GM18873 (cell line): Measurements from ENCODE around the gene COL2A1.

Experiments
- ATAC-seq: cut with Tn5 transposase; IDR thresholded peaks from one replicate; pipeline ENCODE4 v1.9.1; 2021; ENCODE audit warnings: mild to moderate bottlenecking, moderate library complexity, moderate number of reproducible peaks; ENCODE audit not compliant: unreplicated experiment, low FRiP score

COL2A1 gene

DNA sequence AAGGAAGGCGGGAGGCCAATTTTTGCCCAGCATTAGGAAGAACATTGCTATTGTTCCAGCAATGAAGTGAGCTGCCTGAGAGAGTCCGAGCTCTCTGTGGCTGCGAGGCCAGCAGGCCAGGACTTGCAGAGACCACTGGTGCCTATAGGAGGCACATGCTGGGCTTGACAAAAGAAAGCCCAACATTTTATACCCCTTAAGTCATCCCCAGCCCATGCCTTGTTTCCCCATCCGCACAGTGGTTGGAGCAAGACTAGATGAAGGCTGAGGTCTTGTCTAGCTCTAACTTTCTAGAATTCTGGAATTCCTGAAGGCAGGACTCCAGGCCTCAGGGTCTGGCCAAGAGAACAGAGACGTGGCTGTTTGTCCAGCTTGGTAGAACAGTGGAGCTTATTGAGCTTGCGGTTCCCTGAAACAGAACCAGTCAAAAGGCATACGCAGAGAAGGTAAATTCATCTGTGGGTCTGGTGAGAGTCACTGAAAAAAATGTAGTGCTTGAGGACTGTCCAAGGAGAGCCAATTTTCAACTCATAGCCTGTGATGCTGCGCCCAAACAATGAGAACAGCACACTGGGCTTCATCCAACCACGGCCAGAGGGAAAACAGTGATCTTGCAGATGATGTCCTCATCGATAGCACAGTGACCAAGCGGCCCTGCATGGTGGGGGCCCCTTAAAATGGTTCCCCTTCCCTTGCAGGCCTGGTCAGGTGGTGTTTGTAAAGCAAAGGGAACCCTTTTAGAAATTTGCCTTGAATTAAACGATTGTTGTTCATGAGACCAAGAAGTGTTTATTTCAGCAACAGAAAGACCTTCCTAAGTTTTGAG, 27.1 kb upstream of the COL2A1 start:
- ATAC-seq = no peak

DNA sequence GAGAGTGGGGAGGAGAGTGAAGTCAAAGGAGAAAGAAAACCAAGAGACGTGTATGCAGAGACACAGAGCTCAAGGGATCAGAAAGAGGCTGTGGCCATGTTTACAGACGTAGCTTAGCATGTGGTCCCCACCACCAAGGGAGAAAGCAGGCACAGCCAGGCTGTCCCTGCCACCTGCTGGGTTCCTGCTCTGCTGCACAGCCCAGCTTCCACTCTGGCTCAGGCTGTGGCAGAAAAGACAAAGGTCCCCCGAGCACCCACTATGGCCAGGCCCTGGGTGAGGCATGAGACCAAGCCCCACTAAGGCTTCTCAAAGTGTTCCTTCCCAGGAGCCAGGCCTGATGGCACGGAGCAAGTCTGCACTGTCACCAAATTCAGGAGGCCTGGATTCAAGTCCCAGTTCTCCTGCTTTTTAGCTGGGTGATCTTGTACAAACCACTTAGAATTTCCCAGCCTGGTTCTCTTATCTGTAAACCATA, 25.9 kb upstream of the COL2A1 start:
- ATAC-seq = no peak

- ATAC-seq = no peak
Observed at GRCh38 chr12:48029491-48030172, 25.4 kb upstream of the COL2A1 start.

DNA sequence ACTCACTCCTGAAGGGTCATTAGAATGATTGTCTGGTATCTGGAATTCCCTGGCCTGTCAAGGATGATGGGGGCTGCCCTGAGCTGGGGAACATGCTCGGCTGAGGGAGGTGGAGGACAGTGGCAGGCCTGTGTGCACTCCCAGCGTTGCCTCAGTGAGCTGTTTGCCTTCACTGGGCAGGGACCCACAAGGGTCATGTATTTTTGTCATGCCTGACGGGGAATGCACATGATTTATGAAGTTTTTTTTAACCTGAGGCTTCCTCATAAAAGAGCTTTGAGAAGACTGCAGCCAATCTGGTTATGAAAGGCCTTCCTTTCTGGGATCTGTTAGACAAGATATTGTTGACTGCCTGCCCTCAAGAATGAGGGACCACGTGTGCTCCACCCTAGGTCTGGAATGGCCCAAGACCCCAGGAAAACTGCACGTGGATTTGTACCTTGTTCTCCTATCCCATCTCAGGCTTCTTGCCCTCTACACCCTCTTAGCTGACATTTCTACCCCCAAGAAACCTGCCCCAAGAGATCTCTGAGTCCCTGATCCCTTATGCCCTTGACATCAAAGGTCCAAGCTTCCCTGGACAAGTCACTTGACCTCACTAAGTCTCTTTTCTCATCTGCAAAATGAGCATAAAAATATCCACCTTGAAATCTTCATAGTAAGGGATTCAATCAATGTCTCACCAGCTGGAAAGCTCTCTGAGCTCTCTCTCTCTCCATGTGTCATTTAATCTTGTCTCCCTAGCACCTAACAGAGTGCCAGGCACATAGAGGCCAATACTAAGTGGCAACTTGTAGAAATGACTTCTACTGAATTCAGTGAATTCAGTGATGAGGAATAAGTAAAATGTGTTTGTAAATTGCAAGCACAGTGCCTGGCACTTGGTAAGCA, 24.5 kb upstream of the COL2A1 start:
- ATAC-seq = no peak

DNA sequence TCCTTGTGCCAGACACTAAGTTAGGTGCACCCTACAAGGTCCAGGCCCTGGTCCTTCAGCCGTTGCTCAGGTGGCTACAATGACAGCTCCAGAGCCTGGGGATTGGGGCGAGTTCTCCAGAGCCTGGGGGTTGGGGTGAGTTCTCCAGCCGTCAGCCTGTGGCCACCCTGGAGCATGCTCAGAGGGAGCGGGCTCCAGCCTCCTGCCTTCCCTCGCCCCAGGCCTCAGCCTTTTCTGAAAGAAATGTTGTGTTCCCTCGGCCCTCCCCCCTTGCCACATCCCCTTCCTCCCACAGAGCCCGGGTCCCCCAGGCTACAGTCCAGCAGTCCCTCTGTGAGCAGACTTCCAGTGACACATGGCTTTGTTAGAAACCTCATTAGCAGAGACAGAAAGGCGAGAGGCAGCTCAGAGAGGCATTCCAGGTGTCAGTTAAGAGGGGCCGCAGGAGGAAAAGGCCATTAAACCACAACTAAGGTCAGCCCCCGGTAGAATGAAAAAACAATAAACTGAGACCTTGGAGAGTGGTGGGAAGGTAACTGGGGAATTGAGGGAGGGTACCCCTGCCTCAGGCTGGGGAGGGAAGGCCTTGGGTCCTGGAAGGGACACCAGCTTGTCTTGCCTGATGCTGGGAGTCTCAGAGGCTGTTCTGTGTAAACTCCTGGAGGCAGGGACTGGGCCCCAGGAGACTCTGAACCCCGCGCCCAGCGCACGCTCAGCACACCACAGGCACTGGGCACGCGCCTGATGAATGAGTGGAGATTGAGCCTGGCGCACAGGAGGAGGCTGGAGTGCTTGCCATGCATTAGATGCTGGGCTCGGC, 23.1 kb upstream of the COL2A1 start:
- ATAC-seq = no peak

DNA sequence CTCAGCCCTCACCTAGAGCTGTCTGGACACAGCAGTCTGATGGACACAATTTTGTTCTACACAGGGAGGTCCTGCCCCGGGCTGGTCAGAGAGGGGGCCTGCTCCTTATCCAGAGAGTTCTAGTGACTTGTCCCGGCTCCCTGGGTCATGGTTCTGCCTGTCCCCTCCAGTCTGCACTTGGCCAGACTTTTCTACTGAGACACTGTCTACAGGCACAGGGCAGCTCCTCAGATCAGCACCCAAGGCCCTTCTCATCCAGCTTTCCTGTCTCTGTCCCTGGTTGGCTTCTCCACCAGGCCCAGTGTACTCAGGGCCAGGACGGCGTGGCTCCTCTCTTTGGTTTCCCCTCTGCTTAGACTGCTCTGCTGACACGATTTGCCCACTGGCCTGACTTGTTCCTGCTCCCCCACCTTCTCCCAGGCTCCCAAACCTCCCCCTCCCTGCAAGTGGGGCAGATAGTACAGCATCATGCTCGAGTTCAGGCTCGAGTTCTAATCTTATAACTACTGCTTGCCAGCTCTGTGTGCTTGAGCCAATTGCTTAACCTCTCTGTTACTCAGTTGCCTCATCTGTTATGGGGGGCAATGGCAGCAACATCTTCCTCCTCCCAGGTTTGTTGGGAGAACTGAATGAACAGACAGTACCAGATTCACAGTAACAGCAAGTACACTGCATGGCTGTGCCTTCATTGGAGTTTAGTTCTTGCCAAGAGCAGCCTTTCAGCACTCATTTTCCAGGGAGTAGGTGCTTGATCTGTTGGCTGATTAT, 22.0 kb upstream of the COL2A1 start:
- ATAC-seq = no peak

GRCh38 chr12:48025281-48025680, 21.0 kb upstream of the COL2A1 start:
- no peak for ATAC-seq

- no peak for ATAC-seq
Observed at GRCh38 chr12:48024735-48025134, 20.5 kb upstream of the COL2A1 start.

DNA sequence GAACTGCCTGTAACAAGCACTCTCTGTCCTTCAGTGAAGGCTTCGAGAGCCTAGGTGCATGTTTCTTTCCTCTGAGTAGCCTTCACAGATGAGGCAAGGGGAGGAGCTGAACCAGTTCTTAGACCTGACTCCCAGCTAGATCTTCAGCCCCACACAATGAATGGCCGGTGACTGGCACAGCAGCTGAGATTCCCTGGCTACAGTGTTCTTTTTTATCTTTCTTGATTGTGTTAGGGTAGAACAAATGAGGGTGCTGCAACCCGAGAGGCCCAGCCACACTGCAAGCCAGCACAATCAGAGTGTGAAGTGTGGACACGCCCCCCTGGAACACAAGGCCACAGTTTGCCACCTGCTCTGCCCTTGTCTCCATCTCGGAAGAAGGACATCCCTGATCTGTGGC, 19.1 kb upstream of the COL2A1 start:
- no peak for ATAC-seq

DNA sequence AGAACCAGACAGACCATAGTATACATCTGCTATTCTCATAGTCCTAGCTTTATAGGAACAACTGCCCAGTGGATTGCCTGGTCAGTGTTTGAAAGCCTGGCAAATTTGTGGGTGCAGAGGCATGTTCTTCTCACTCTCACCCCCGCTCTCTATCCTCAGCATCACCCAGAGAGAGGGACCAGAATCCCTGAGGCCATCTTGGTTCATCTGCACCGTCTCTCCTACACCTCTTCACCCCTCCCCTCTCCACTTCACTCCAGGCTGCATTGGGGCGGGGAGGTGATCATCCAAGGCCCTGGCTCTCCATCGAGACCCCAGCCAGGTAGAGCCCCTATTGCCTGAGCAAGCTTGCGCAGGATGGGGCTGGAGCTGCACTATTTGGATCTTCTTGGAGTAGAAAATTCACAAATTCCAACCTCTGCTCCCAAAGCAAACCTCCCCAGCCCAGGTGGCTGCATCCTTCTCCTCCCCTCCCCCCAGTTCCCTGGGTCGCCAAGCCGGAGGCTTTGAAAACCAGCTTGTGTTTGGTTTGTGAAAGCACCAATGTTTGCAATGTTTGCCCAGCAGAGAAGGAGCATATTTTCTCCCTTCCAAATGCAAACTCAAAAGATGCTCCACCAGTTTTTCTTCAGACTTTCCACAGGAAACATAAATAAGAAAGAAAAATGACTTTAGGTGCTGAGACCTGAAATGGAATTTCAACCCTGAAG, 18.6 kb upstream of the COL2A1 start:
- no peak for ATAC-seq

- no peak for ATAC-seq
Observed at GRCh38 chr12:48022180-48022521, 17.9 kb upstream of the COL2A1 start.

DNA sequence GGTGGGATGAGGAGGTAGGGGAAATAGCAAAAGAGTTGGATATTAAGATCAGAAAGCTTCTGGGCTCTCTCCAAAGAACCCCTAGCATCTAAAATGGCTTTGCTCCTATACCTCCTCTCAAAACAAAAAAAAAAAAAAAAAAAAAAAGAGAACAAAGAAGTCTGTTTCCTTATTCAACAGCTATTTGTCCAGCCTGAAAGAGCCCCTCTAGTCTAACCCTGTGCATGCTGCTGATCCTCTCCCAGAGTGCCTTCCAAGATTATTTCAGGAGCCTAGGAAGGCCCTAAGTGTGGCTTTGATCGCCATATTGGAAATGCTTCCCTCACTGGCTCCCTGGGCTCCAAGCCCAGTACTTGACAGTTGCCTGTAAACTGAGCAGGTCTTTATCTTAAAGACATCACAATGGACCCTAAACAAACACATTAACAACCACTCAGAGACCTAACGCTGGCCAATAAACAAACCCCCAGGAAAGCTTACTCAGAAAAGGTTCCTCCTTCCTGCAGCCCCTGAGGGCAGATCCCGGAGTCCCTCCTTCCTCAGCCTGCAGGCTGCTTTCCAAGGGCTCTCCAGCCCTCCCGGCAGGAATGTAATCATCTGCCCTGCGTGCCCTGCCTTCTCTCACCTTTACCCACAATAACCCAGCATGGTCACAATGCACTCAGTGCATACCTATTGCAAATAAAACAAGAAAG, 17.4 kb upstream of the COL2A1 start:
- ATAC-seq = no peak

DNA sequence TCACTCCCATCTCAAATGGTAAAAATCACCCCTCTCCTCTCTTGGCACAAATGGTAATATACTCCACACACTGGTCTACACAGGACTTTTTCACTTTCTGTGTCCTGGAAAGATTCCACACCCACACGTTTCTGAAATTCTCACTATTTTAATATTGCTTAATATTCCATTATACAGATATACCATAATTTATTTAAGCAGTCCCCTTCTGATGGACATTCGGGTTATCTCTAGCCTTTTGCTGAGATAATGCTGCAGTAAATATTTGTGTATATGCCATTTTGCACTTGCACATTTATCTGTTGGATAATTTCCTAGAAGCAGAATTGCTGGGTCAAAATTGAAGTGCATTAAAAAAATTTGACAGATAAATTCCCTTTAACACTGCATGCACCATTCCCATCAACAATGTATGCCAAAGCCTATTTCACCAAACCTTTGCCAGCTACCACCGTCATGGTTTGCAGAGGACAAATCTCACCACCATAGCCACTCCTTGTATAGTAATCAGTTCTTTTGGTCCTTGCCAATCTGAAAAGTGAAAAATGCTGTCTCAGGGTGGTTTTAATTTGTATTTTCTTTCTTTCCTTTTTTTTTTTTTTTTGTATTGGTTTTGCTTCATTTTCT, 15.5 kb upstream of the COL2A1 start:
- ATAC-seq = no peak

GRCh38 chr12:48018618-48018995, 14.3 kb upstream of the COL2A1 start:
- ATAC-seq = no peak

GRCh38 chr12:48017921-48018617, 13.8 kb upstream of the COL2A1 start:
- no peak for ATAC-seq

DNA sequence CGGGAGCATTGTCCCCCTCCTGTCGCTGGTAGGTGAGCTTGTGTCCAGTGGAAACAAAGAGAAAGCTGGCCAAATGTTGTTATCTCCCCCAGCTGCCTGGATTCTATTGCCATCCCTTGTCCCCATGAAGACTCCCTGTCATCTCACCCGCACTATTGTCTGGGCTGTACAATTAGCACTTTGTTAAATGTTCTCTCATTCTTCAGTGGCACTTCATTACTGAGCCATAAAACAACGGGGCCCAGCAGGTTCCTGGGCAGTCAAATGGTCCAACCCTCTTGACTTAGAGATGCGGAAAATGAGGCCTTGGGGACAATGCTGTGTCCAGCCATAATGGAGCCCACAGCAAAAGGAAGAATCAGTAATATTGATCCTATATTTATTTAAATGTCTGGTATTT, 13.2 kb upstream of the COL2A1 start:
- ATAC-seq = no peak

DNA sequence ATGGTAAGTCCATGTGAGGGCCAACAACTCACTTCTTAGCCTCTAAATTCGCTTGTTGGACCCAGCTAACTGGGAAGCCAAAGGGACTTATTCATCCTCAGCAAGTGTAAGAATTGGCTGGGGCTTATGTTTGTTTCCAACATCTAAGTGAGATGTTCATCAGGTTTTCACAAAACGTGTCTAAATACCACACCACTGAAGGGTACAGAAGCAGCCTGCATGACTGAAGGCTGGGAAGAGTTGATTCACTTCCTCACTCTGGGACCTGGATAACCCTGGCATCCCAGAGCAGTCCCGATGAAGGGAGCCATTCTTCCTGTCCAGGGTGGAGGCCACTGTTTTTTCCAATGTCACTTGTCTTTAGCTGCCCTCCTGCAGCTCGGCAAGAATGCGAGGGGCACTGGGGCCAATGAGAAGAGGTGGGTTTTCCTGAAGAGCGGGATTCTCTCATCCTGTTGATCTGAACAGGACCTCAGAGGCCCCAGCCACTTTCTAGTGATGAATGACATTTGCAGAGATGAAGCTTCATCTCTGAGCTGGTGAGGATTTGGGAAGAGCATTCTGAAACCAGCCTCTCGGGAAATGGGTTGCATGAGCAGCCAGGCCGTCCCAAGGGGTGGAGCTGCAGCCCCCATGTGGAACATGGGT, 12.2 kb upstream of the COL2A1 start:
- no peak for ATAC-seq
